Natural killer cell treated with Interleukin-12 subunit alpha and Interleukin-12 subunit beta and Interleukin-15 and Interleukin-18, amount 100 ng/mL, for 72 hours (primary cell): Measurements from ENCODE around the gene UBXN10. TPM values are rescaled to one million over a fixed set of nuclear protein-coding genes. Genes with fewer than 3 reads are reported as not detected.

Source experiments
- ATAC-seq, 2 donors: fragments of 150-1000 bp; cut with Tn5 transposase in 1 of 2; sonication (Bioruptor Pico), chemical (Tn5 transposase) in 1 of 2; 2 replicates each; pipeline ENCODE4 v1.10.0; 2021
- DNase-seq: peaks from one replicate; pipeline ENCODE4 v3.0.0; 2022; ENCODE audit warnings: low spot score
- H3K27ac Mint-ChIP-seq, 2 donors: 1 replicate in 1 of 2; 2 replicates in 1 of 2; pipeline ENCODE4 v1.8.0; 2022; ENCODE audit warnings: mixed read lengths in 2 of 2, mild to moderate bottlenecking in 1 of 2, moderate library complexity in 1 of 2
- H3K27me3 Mint-ChIP-seq, 2 donors: 1 replicate in 1 of 2; 2 replicates in 1 of 2; pipeline ENCODE4 v1.8.0; 2022; ENCODE audit warnings: mixed read lengths in 2 of 2
- H3K36me3 Mint-ChIP-seq: one replicate; pipeline ENCODE4 v1.8.0; 2022; ENCODE audit warnings: mixed read lengths
- H3K4me1 Mint-ChIP-seq, 2 donors: 1 replicate in 1 of 2; 2 replicates in 1 of 2; pipeline ENCODE4 v1.8.0; 2022; ENCODE audit warnings: low read depth in 2 of 2, mixed read lengths in 2 of 2, mild to moderate bottlenecking in 1 of 2
- H3K4me3 Mint-ChIP-seq: one replicate; pipeline ENCODE4 v1.8.0; 2022; ENCODE audit warnings: mixed read lengths
- H3K9me3 Mint-ChIP-seq: 2 replicates; pipeline ENCODE4 v1.8.0; 2022; ENCODE audit warnings: mixed read lengths
- total RNA-seq, 2 donors: library from RNA; stranded (reverse); gene quantifications; one replicate each; pipeline ENCODE4 v1.2.3, GENCODE V29; 2022

Gene UBXN10
- total RNA-seq, 2 donors from 2014 or later, result 0.26 to 0.56 TPM

- ATAC-seq, result no peak
- Mint-ChIP-seq H3K36me3 (peaks cover 12% of the 10 kb centered on the region), H3K9me3 (peaks cover 11% of the 10 kb centered on the region), H3K27ac (no peak overlapping the region), H3K27me3 (peaks cover 15 to 17% of the 10 kb centered on the region in 2 donors), H3K4me3 (no peak overlapping the region), H3K4me1 (peaks cover 0 to 4% of the 10 kb centered on the region in 2 donors)
- no peak for DNase-seq
Measured at GRCh38 chr1:20165522-20165951, 20.4 kb upstream of the UBXN10 start.

GRCh38 chr1:20166051-20166450, 19.8 kb upstream of the UBXN10 start:
- Mint-ChIP-seq H3K27ac (no peak overlapping the region), H3K4me1 (peaks cover 0 to 4% of the 10 kb centered on the region in 2 donors), H3K4me3 (no peak overlapping the region), H3K9me3 (peaks cover 11% of the 10 kb centered on the region), H3K27me3 (peaks cover 15 to 17% of the 10 kb centered on the region in 2 donors), H3K36me3 (peaks cover 12% of the 10 kb centered on the region)
- no peak for DNase-seq
- ATAC-seq, result no peak

GRCh38 chr1:20167126-20167525, 18.8 kb upstream of the UBXN10 start:
- peaks cover 12% of the 10 kb centered on the region for H3K36me3 Mint-ChIP-seq
- peaks cover 15 to 17% of the 10 kb centered on the region in 2 donors for H3K27me3 Mint-ChIP-seq

GRCh38 chr1:20168564-20169491, 17.1 kb upstream of the UBXN10 start:
- no peak for ATAC-seq
- Mint-ChIP-seq H3K9me3 (peaks cover 8% of the 10 kb centered on the region), H3K36me3 (peaks cover 9% of the 10 kb centered on the region), H3K27me3 (peaks cover 15 to 17% of the 10 kb centered on the region in 2 donors), H3K27ac (no peak overlapping the region), H3K4me1 (peaks cover 4 to 5% of the 10 kb centered on the region in 2 donors), H3K4me3 (no peak overlapping the region)
- DNase-seq, result no peak

More at GRCh38 chr1:20167126-20167525, 18.8 kb upstream of the UBXN10 start:
- Mint-ChIP-seq H3K9me3 (peaks cover 11% of the 10 kb centered on the region), H3K4me1 (peaks cover 1 to 4% of the 10 kb centered on the region in 2 donors), H3K4me3 (no peak overlapping the region), H3K27ac (no peak overlapping the region)
- no peak for ATAC-seq
- no peak for DNase-seq

GRCh38 chr1:20169932-20170331, 16.0 kb upstream of the UBXN10 start:
- Mint-ChIP-seq H3K9me3 (peaks cover 4% of the 10 kb centered on the region), H3K27ac (no peak overlapping the region), H3K27me3 (peaks cover 12 to 13% of the 10 kb centered on the region in 2 donors), H3K4me3 (no peak overlapping the region), H3K4me1 (peaks cover 4 to 5% of the 10 kb centered on the region in 2 donors), H3K36me3 (peaks cover 5% of the 10 kb centered on the region)
- no peak for ATAC-seq
- DNase-seq, result no peak

- Mint-ChIP-seq H3K36me3 (no peaks in the 10 kb centered on the region), H3K27ac (no peak overlapping the region), H3K4me3 (no peak overlapping the region), H3K9me3 (no peaks in the 10 kb centered on the region), H3K27me3 (peaks cover 0 to 5% of the 10 kb centered on the region in 2 donors), H3K4me1 (peaks cover 0 to 5% of the 10 kb centered on the region in 2 donors)
- ATAC-seq, result no peak
- no peak for DNase-seq
Measured at GRCh38 chr1:20172033-20172590, 13.8 kb upstream of the UBXN10 start.

GRCh38 chr1:20174937-20175666, 10.8 kb upstream of the UBXN10 start:
- H3K27ac Mint-ChIP-seq, result no peak overlapping the region
- no peak overlapping the region for H3K4me3 Mint-ChIP-seq
- ATAC-seq (no peak), DNase-seq (no peak)
- H3K4me1 Mint-ChIP-seq, result peaks cover 4 to 5% of the 10 kb centered on the region in 2 donors
- no peaks in the 10 kb centered on the region for H3K36me3 Mint-ChIP-seq
- peaks cover 10% of the 10 kb centered on the region for H3K9me3 Mint-ChIP-seq
- no peaks in the 10 kb centered on the region for H3K27me3 Mint-ChIP-seq

GRCh38 chr1:20178634-20179370, 7.1 kb upstream of the UBXN10 start:
- no peak for DNase-seq
- ATAC-seq, result no peak
- Mint-ChIP-seq H3K36me3 (no peaks in the 10 kb centered on the region), H3K27ac (no peak overlapping the region), H3K4me1 (peaks cover 0 to 5% of the 10 kb centered on the region in 2 donors), H3K9me3 (peaks cover 10% of the 10 kb centered on the region), H3K4me3 (no peak overlapping the region), H3K27me3 (peaks cover 0 to 2% of the 10 kb centered on the region in 2 donors)

GRCh38 chr1:20179371-20180128, 6.3 kb upstream of the UBXN10 start:
- H3K4me3 Mint-ChIP-seq, result no peak overlapping the region
- no peaks in the 10 kb centered on the region for H3K36me3 Mint-ChIP-seq
- DNase-seq (no peak), ATAC-seq (no peak)
- peaks cover 4 to 8% of the 10 kb centered on the region in 2 donors for H3K4me1 Mint-ChIP-seq
- peaks cover 10% of the 10 kb centered on the region for H3K9me3 Mint-ChIP-seq
- peak overlapping the region; percentile 3 to 4 for H3K27ac Mint-ChIP-seq
- H3K27me3 Mint-ChIP-seq, result peaks cover 0 to 2% of the 10 kb centered on the region in 2 donors

- ATAC-seq (no peak), DNase-seq (no peak)
- H3K27me3 Mint-ChIP-seq, result peaks cover 0 to 2% of the 10 kb centered on the region in 2 donors
- H3K4me1 Mint-ChIP-seq, result peaks cover 11 to 15% of the 10 kb centered on the region in 2 donors
- H3K4me3 Mint-ChIP-seq, result no peak overlapping the region
- H3K9me3 Mint-ChIP-seq, result peaks cover 10% of the 10 kb centered on the region
- no peaks in the 10 kb centered on the region for H3K36me3 Mint-ChIP-seq
- H3K27ac Mint-ChIP-seq, result peak overlapping the region; percentile 3 to 4
Measured at GRCh38 chr1:20180129-20180843, 5.6 kb upstream of the UBXN10 start.

- ATAC-seq, result no peak
- Mint-ChIP-seq H3K9me3 (peaks cover 10% of the 10 kb centered on the region), H3K36me3 (no peaks in the 10 kb centered on the region), H3K4me3 (no peak overlapping the region), H3K4me1 (peaks cover 14 to 17% of the 10 kb centered on the region in 2 donors), H3K27me3 (peaks cover 0 to 2% of the 10 kb centered on the region in 2 donors), H3K27ac (no peak overlapping the region)
- DNase-seq, result no peak
Measured at GRCh38 chr1:20180844-20181207, 5.1 kb upstream of the UBXN10 start.

GRCh38 chr1:20182415-20182814, 3.5 kb upstream of the UBXN10 start:
- peaks cover 0 to 2% of the 10 kb centered on the region in 2 donors for H3K27me3 Mint-ChIP-seq
- no peak for ATAC-seq
- H3K9me3 Mint-ChIP-seq, result peaks cover 10% of the 10 kb centered on the region
- peaks cover 26 to 29% of the 10 kb centered on the region in 2 donors for H3K4me1 Mint-ChIP-seq
- no peak overlapping the region for H3K4me3 Mint-ChIP-seq
- no peak overlapping the region for H3K27ac Mint-ChIP-seq
- no peak for DNase-seq
- no peaks in the 10 kb centered on the region for H3K36me3 Mint-ChIP-seq
